Gastrocnemius medialis (tissue), 4 donors: Measurements from ENCODE around the gene ITPKB. TPM values are rescaled to one million over a fixed set of nuclear protein-coding genes. Genes with fewer than 3 reads are reported as not detected.

Experiments used
- ATAC-seq, 2 donors: fragments of 150-250 bp; one replicate each; pipeline ENCODE4 v1.9.1; 2016
- DNase-seq, 2 donors: peaks; one replicate each; pipeline ENCODE4 v3.0.0-alpha.2; 2019
- H3K27ac ChIP-seq, 4 donors: fragments of 200-600 bp; sonication (generic); 1 replicate in 1 of 4; 2 replicates in 3 of 4; pipeline ENCODE4 v1.5.1; 2016 to 2018; ENCODE audit warnings: mild to moderate bottlenecking in 2 of 4, moderate library complexity in 1 of 4
- H3K27me3 ChIP-seq, 3 donors: fragments of 200-600 bp; sonication (generic) in 2 of 3; 1 replicate in 1 of 3; 2 replicates in 2 of 3; pipeline versions ENCODE4 v1.5.1 to v1.6.0; 2016 to 2019; ENCODE audit warnings: mild to moderate bottlenecking in 1 of 3, moderate library complexity in 1 of 3
- H3K36me3 ChIP-seq, 2 donors: fragments of 200-600 bp; sonication (generic) in 1 of 2; one replicate each; pipeline ENCODE4 v1.5.1; 2017 to 2018
- H3K4me1 ChIP-seq, 2 donors: fragments of 200-600 bp; sonication (generic) in 1 of 2; one replicate each; pipeline ENCODE4 v1.5.1; 2016 to 2017; ENCODE audit warnings: mild to moderate bottlenecking in 2 of 2
- H3K4me3 ChIP-seq, 4 donors: fragments of 200-600 bp; sonication (generic) in 3 of 4; 1 replicate in 1 of 4; 2 replicates in 3 of 4; pipeline ENCODE4 v1.5.1; 2016 to 2019; ENCODE audit warnings: mild to moderate bottlenecking in 2 of 4
- H3K9me3 ChIP-seq, 3 donors: fragments of 200-600 bp; sonication (generic) in 2 of 3; 1 replicate in 1 of 3; 2 replicates in 2 of 3; pipeline ENCODE4 v1.5.1; 2016 to 2019
- POLR2A ChIP-seq, 2 donors: fragments of 450-650 bp; IDR thresholded peaks; one replicate each; pipeline ENCODE4 v1.6.1; 2017; ENCODE audit warnings: antibody characterized with exemption in 2 of 2, mild to moderate bottlenecking in 2 of 2, moderate library complexity in 2 of 2
- in situ Hi-C, 4 donors: fragments of 200-750 bp; cut with MboI; loops; one replicate each; pipeline versions ENCODE4 v1.15.0 to v1.8.0; 2017; ENCODE audit warnings: low sequenced_read_pairs in 4 of 4
- intact Hi-C: fragments of 100-400 bp; cut with DNase I; formaldehyde crosslinking; loops from one replicate; pipeline ENCODE4 v1.15.1; 2023; ENCODE audit warnings: low total_unique reads
- total RNA-seq, 4 donors: library from RNA; depleted of rRNA; stranded (reverse); fragments of >200 nt; gene quantifications; one replicate each; pipeline versions ENCODE4 v1.1.0 to v1.2.3, GENCODE V29; 2016
- TF ChIP-seq, protein P1 (sequence below), 5 experiments: fragments of 450-650 bp in 3 of 5; fragments of 200-600 bp in 2 of 5; sonication (generic) in 2 of 5; IDR thresholded peaks in 4 of 5; conservative IDR thresholded peaks in 1 of 5; 1 replicate in 4 of 5; 2 replicates in 1 of 5; pipeline ENCODE4 v1.5.1; 2016 to 2019; ENCODE audit warnings: antibody characterized with exemption in 5 of 5, mild to moderate bottlenecking in 3 of 5, moderate library complexity in 3 of 5

ITPKB gene
- total RNA-seq, 4 donors from 2014 or later = 7.1 to 13.9 (median 7.8) TPM

DNA sequence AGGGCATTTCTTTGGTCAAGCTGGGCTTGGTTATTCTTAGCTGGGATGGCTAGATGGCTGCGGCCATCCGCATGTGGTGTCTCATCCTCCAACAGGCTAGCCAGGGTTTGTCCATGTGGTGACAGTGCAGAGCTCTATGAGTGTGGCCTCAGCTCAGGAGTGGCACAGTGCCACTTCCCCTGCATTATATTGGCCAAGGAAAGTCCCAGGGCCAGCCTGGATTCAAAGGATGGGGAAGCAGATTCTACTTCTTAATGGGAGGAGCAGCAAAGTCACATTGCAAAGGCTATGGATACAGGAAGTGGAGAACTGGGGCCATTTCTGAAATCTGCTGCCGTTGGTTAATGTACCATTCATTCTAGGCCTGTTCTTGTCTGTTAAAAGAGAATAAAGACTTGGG lies 156.1 kb downstream of the ITPKB start:
- Histone ChIP-seq H3K9me3 (no peaks in the 10 kb centered on the region), H3K27me3 (no peaks in the 10 kb centered on the region), H3K27ac (no peak overlapping the region), H3K4me3 (no peak overlapping the region), H3K36me3 (no peaks in the 10 kb centered on the region), H3K4me1 (no peaks in the 10 kb centered on the region)
- ATAC-seq = no peak
- intact Hi-C loops = no loop called here
- no peak for DNase-seq
- no peak for TF ChIP-seq POLR2A (IDR thresholded peaks at IDR 0.05)
- TF ChIP-seq, protein P1, sequence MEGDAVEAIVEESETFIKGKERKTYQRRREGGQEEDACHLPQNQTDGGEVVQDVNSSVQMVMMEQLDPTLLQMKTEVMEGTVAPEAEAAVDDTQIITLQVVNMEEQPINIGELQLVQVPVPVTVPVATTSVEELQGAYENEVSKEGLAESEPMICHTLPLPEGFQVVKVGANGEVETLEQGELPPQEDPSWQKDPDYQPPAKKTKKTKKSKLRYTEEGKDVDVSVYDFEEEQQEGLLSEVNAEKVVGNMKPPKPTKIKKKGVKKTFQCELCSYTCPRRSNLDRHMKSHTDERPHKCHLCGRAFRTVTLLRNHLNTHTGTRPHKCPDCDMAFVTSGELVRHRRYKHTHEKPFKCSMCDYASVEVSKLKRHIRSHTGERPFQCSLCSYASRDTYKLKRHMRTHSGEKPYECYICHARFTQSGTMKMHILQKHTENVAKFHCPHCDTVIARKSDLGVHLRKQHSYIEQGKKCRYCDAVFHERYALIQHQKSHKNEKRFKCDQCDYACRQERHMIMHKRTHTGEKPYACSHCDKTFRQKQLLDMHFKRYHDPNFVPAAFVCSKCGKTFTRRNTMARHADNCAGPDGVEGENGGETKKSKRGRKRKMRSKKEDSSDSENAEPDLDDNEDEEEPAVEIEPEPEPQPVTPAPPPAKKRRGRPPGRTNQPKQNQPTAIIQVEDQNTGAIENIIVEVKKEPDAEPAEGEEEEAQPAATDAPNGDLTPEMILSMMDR (IDR thresholded peaks at IDR 0.05 in 4 of 5, conservative IDR thresholded peaks at IDR 0.05 in 1 of 5) = no peak
- in situ Hi-C loops = no loop called here

Other genes starting within 250 kb of the ITPKB start
- 1 to 10 TPM in 2 of 4 donors, under 1 TPM in 2; 0.92 to 1.9 (median 1.0) TPM for gene STUM, start 190.5 kb downstream of the ITPKB start, total RNA-seq
- gene PSEN2, start 131.3 kb upstream of the ITPKB start, total RNA-seq = 10 to 100 TPM; 24.8 to 41.4 (median 34.1) TPM
- gene COQ8A, start 201.0 kb upstream of the ITPKB start, total RNA-seq = 1,000 to 10,000 TPM in 3 of 4 donors, 100 to 1,000 TPM in 1; 950 to 2,403 (median 1,384) TPM